CD4-positive, alpha-beta T cell treated with Interleukin-6 at 100 ng/mL for 8 hours (primary cell): ENCODE results near the gene SKIL.

Experiments used
- DNase-seq: peaks from one replicate; pipeline ENCODE4 v3.0.0-alpha.2; 2020; ENCODE audit warnings: mixed read lengths, low spot score

SKIL gene

GRCh38 chr3:170437696-170438407 lies 80.3 kb downstream of the SKIL start:
- no peak for DNase-seq

- DNase-seq = no peak
Measured at GRCh38 chr3:170438836-170439235, 81.3 kb downstream of the SKIL start.

GRCh38 chr3:170440344-170440743 lies 82.8 kb downstream of the SKIL start:
- no peak for DNase-seq

GRCh38 chr3:170441412-170441811 lies 83.9 kb downstream of the SKIL start:
- DNase-seq = no peak

GRCh38 chr3:170442947-170443346 lies 85.4 kb downstream of the SKIL start:
- DNase-seq = no peak

GRCh38 chr3:170443457-170443856 lies 85.9 kb downstream of the SKIL start:
- no peak for DNase-seq
